ENCODE measurements around the gene KRTAP10-11. TPM values are rescaled to one million over a fixed set of nuclear protein-coding genes. Genes with fewer than 3 reads are reported as not detected.

KRTAP10-11 gene
- polyA plus RNA-seq, 3 donors = not detected

DNA sequence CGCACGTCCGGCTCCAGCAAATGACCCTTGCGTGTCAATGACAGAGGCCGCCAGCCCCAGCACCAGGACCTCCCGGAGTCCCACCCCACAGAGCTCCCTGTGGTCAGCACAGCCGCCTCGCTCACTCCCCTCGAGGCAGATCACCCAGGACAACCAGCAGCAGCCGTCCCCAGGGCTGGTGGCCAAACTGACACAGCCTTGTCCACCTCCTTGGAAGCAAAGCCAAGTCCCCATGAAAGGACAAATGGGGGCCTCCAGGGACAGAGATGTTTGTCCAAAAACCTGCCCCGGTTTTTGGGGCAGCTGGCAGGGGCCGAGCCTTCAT lies 6.9 kb upstream of the KRTAP10-11 start:
- Histone ChIP-seq H3K27me3 (ENCODE audit: control insufficient read depth in 2 of 2, insufficient read depth in 2 of 2, low read length in 2 of 2) (no peaks in the 10 kb centered on the region), H4K20me1 (ENCODE audit: insufficient read depth, low read length) (no peaks in the 10 kb centered on the region), H3K4me1 (ENCODE audit: control insufficient read depth in 1 of 2, insufficient read depth in 2 of 2, low read length in 2 of 2) (no peaks in the 10 kb centered on the region)

DNA sequence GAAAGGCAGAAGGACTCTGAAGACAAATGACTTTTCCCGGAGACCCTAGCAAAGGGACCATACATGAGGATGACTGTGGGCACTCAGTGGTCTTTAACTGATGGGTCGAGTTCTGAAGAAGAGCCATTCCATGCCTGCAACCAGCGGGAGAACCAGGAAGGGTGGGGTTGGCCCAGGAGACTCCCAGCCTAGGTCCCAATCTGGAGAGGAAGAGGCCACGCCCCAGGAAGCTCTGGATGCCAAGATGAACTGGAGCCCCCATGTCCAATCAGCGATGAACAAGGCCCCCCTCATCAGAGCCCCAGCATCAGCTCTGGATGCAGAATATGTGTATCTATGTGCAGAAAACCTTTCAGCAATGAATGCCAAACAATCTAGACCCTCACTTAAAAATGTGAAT lies 5.5 kb upstream of the KRTAP10-11 start:
- no peak for DNase-seq
- Histone ChIP-seq H3K9ac (ENCODE audit: insufficient read depth, low read length, poor library complexity, severe bottlenecking) (no peak overlapping the region), H3K9me3 (replicated peaks in 1 of 2; ENCODE audit: control insufficient read depth in 1 of 2, insufficient read depth in 1 of 2, low read length in 2 of 2) (peaks cover 34 to 37% of the 10 kb centered on the region in 2 donors), H3K79me2 (ENCODE audit: insufficient read depth, low read length) (no peaks in the 10 kb centered on the region), H3K4me3 (replicated peaks in 1 of 3; ENCODE audit: low read depth in 2 of 3, low read length in 3 of 3) (no peak overlapping the region), H3K4me1 (ENCODE audit: control insufficient read depth in 1 of 2, insufficient read depth in 2 of 2, low read length in 2 of 2) (no peaks in the 10 kb centered on the region), H2AFZ (ENCODE audit: insufficient read depth, low read depth, low read length, poor library complexity, severe bottlenecking) (no peak overlapping the region), H3K27me3 (ENCODE audit: control insufficient read depth in 2 of 2, insufficient read depth in 2 of 2, low read length in 2 of 2) (no peaks in the 10 kb centered on the region), H3K27ac (ENCODE audit: low read depth in 1 of 2, low read length in 2 of 2) (no peak overlapping the region), H3K36me3 (replicated peaks in 1 of 2; ENCODE audit: control insufficient read depth in 1 of 2, insufficient read depth in 2 of 2, low read length in 2 of 2) (no peaks in the 10 kb centered on the region), H3K4me2 (replicated peaks; ENCODE audit: extremely low read depth, low read length, poor library complexity, severe bottlenecking) (no peak overlapping the region), H4K20me1 (ENCODE audit: insufficient read depth, low read length) (no peaks in the 10 kb centered on the region)
- H3K27me3 Mint-ChIP-seq (ENCODE audit: low read depth in 3 of 3) = peaks cover 5 to 8% (median 7%) of the 10 kb centered on the region in 3 donors
- intact Hi-C loops (cut with micrococcal nuclease) = no loop called here
- 97% methylated on average over 3 of the region's 5 CpGs for WGBS (ENCODE audit: insufficient coverage)
- no peak overlapping the region for H3K4me3 Mint-ChIP-seq
- peaks cover 19 to 48% (median 41%) of the 10 kb centered on the region in 7 donors for H3K9me3 Mint-ChIP-seq
- no peaks in the 10 kb centered on the region for H3K36me3 Mint-ChIP-seq
- TF ChIP-seq, protein P1, sequence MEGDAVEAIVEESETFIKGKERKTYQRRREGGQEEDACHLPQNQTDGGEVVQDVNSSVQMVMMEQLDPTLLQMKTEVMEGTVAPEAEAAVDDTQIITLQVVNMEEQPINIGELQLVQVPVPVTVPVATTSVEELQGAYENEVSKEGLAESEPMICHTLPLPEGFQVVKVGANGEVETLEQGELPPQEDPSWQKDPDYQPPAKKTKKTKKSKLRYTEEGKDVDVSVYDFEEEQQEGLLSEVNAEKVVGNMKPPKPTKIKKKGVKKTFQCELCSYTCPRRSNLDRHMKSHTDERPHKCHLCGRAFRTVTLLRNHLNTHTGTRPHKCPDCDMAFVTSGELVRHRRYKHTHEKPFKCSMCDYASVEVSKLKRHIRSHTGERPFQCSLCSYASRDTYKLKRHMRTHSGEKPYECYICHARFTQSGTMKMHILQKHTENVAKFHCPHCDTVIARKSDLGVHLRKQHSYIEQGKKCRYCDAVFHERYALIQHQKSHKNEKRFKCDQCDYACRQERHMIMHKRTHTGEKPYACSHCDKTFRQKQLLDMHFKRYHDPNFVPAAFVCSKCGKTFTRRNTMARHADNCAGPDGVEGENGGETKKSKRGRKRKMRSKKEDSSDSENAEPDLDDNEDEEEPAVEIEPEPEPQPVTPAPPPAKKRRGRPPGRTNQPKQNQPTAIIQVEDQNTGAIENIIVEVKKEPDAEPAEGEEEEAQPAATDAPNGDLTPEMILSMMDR (IDR thresholded peaks at IDR 0.05) = no peak
- no peak overlapping the region for H3K27ac Mint-ChIP-seq
- no peaks in the 10 kb centered on the region for H3K4me1 Mint-ChIP-seq

More for the DNA sequence above, 6.9 kb upstream of the KRTAP10-11 start:
- Histone ChIP-seq H2AFZ (ENCODE audit: insufficient read depth, low read depth, low read length, poor library complexity, severe bottlenecking) (no peak overlapping the region), H3K4me2 (replicated peaks; ENCODE audit: extremely low read depth, low read length, poor library complexity, severe bottlenecking) (no peak overlapping the region), H3K36me3 (replicated peaks in 1 of 2; ENCODE audit: control insufficient read depth in 1 of 2, insufficient read depth in 2 of 2, low read length in 2 of 2) (no peaks in the 10 kb centered on the region), H3K9me3 (replicated peaks in 1 of 2; ENCODE audit: control insufficient read depth in 1 of 2, insufficient read depth in 1 of 2, low read length in 2 of 2) (peaks cover 21 to 31% of the 10 kb centered on the region in 2 donors), H3K27ac (ENCODE audit: low read depth in 1 of 2, low read length in 2 of 2) (no peak overlapping the region), H3K4me3 (replicated peaks in 1 of 3; ENCODE audit: low read depth in 2 of 3, low read length in 3 of 3) (no peak overlapping the region), H3K79me2 (ENCODE audit: insufficient read depth, low read length) (no peaks in the 10 kb centered on the region), H3K9ac (ENCODE audit: insufficient read depth, low read length, poor library complexity, severe bottlenecking) (no peak overlapping the region)
- Mint-ChIP-seq H3K4me1 (no peaks in the 10 kb centered on the region), H3K36me3 (no peaks in the 10 kb centered on the region), H3K27ac (no peak overlapping the region), H3K27me3 (ENCODE audit: low read depth in 3 of 3) (peaks cover 5 to 8% (median 7%) of the 10 kb centered on the region in 3 donors), H3K4me3 (no peak overlapping the region), H3K9me3 (peaks cover 11 to 36% (median 26%) of the 10 kb centered on the region in 7 donors)
- WGBS (ENCODE audit: insufficient coverage) = 92% methylated on average over 9 of the region's 12 CpGs
- intact Hi-C loops (cut with micrococcal nuclease) = no loop called here
- TF ChIP-seq, protein P1 (IDR thresholded peaks at IDR 0.05) = no peak
- no peak for DNase-seq
